ENCODE results near the gene METTL24.

- TF ChIP-seq CTCF (IDR thresholded peaks at IDR 0.05) (no peak), POLR2A (IDR thresholded peaks at IDR 0.05) (no peak), POLR2AphosphoS5 (IDR thresholded peaks at IDR 0.05) (no peak)
Observed at GRCh38 chr6:110207652-110208051, 150.5 kb downstream of the METTL24 start.
